ENCODE data around the gene TBC1D16.

The TBC1D16 gene

DNA sequence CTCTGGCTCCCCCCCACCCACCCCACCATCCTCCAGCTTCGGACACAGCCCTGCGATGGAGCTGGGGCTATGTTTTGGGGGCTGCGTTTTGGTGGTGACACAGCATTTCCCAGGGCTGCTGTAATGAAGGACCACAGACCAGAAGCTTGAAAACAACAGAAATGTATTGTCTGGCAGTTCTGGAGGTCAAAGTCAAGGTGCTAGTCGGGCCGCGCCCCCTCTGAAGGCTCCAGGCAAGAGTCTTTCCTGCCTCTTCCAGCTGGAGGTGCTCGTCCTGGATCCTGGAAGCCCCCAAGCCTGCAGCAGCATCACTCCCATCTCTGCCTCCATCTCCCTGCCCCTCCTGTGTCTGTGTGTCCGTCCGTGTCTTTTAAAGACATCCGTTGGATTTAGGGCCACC is 50.8 kb downstream of the TBC1D16 start:
- no peak overlapping the region for H3K27ac ChIP-seq (ENCODE audit: low read depth, low read length)
- no peaks in the 10 kb centered on the region for H3K36me3 ChIP-seq (ENCODE audit: control insufficient read depth, insufficient read depth, low read length)
- H3K4me1 ChIP-seq (ENCODE audit: control insufficient read depth, insufficient read depth, low read length), result peaks cover 8% of the 10 kb centered on the region
- no peaks in the 10 kb centered on the region for H3K27me3 ChIP-seq (ENCODE audit: control insufficient read depth, insufficient read depth, low read length)
- no peak overlapping the region for H3K9ac ChIP-seq (ENCODE audit: low read length)
- no peak overlapping the region for H3K4me3 ChIP-seq (ENCODE audit: low read length)

DNA sequence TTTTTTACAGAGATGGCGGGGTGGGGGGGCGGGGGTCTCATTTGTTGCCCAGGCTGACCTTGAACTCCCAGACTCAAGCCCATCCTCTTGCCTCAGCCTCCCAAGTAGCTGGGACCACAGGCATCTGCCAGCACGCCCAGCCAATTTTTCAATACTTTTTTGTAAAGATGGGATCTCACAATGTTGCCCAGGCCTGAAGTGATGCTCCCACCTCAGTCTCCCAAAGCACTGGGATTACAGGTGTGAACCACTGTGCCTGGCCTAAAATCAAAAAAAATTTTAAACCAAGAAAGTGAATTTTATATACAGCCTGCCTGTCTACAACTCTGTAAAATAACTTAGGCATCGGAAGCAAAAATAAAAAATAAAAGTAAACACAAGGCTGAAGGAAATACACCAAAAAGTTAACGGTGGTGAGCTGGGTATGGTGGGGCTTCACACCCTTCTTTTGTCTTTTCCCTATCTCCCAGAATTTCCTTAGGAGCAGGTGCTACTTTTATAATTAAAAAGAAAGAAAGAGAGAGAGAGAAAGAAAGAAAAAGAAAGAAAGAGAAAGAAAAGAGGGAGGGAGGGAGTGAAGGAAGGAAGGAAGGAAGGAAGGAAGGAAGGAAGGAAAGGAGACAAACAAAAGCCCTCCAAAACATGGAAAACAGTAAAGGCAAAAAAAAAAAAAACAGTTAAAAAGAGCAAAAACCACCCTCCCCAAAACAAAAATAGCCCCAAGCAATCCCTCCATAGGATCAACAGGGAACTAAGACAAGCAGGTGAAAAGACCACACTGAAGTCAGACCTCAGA is 51.4 kb downstream of the TBC1D16 start:
- Histone ChIP-seq H3K27me3 (ENCODE audit: control insufficient read depth, insufficient read depth, low read length) (no peaks in the 10 kb centered on the region), H3K9ac (ENCODE audit: low read length) (no peak overlapping the region), H3K4me1 (ENCODE audit: control insufficient read depth, insufficient read depth, low read length) (peaks cover 8% of the 10 kb centered on the region), H3K4me3 (ENCODE audit: low read length) (no peak overlapping the region), H3K27ac (ENCODE audit: low read depth, low read length) (no peak overlapping the region), H3K36me3 (ENCODE audit: control insufficient read depth, insufficient read depth, low read length) (no peaks in the 10 kb centered on the region)

DNA sequence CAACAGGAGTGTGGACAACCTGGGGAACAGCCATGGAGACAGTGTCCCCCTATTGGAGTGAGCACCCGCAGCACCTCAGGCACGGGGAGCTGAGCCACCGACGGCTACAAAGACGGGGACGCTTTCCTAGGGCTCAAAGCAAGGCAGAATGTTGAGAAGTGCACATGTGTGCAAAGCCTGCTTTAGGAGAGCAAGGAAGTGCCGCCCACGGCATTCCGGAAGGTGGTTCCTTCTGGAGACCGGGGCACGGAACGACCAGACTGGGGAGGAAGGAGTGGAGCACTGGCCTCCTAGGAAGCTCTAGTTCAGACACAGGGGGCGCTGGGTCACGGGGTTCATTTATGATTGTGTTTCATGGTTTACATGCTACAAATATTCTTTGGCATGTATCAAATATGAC is 52.2 kb downstream of the TBC1D16 start:
- H3K36me3 ChIP-seq (ENCODE audit: control insufficient read depth, insufficient read depth, low read length), result no peaks in the 10 kb centered on the region
- H3K4me3 ChIP-seq (ENCODE audit: low read length), result no peak overlapping the region
- no peak overlapping the region for H3K9ac ChIP-seq (ENCODE audit: low read length)
- no peak overlapping the region for H3K27ac ChIP-seq (ENCODE audit: low read depth, low read length)
- peaks cover 8% of the 10 kb centered on the region for H3K4me1 ChIP-seq (ENCODE audit: control insufficient read depth, insufficient read depth, low read length)
- H3K27me3 ChIP-seq (ENCODE audit: control insufficient read depth, insufficient read depth, low read length), result no peaks in the 10 kb centered on the region

DNA sequence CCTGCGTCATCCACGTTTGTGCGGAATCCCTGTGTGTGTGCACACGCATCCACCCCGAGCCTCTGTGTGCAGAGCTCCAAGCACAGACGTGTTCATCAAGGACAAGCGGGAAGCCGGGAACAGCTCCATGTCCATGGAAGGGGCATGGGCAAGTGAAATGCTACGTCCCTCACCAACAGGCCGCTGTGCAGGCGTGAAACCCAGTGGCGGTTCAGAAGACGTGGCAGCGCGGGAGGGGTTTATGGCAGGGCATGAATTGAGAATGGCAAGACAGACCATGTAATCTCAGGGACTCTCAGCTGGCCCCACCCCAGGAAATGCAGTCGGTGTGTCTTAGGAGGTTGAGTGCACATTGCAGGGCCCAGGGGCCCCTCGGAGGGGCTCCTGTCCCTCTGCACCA is 52.7 kb downstream of the TBC1D16 start:
- H3K9ac ChIP-seq (ENCODE audit: low read length), result no peak overlapping the region
- no peak overlapping the region for H3K4me3 ChIP-seq (ENCODE audit: low read length)
- no peaks in the 10 kb centered on the region for H3K27me3 ChIP-seq (ENCODE audit: control insufficient read depth, insufficient read depth, low read length)
- H3K36me3 ChIP-seq (ENCODE audit: control insufficient read depth, insufficient read depth, low read length), result no peaks in the 10 kb centered on the region
- peaks cover 8% of the 10 kb centered on the region for H3K4me1 ChIP-seq (ENCODE audit: control insufficient read depth, insufficient read depth, low read length)
- no peak overlapping the region for H3K27ac ChIP-seq (ENCODE audit: low read depth, low read length)

DNA sequence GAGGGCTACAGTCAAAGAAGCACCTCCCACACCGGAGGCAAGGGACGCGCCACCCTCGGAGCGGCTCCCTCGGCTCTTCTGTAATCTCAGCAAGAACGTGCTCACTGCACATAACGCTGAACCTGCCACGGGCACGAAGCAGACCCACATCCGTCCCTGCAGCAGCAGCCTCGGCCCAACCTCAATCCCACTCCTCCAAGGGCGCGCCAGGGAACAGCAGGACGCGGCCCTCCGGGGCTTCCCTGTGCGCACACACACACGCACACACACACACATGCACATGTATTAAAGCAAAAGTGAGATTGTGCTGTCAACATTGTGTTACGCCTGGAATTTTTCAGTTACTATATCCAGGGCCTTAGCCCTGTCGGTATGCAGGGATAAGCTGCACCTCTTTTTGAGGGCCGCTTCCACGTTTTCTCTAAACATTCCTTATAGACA is 54.0 kb downstream of the TBC1D16 start:
- no peak overlapping the region for H3K9ac ChIP-seq (ENCODE audit: low read length)
- H3K27me3 ChIP-seq (ENCODE audit: control insufficient read depth, insufficient read depth, low read length), result no peaks in the 10 kb centered on the region
- H3K4me1 ChIP-seq (ENCODE audit: control insufficient read depth, insufficient read depth, low read length), result peaks cover 6% of the 10 kb centered on the region
- peak overlapping the region; percentile 25 for H3K4me3 ChIP-seq (ENCODE audit: low read length)
- H3K36me3 ChIP-seq (ENCODE audit: control insufficient read depth, insufficient read depth, low read length), result no peaks in the 10 kb centered on the region
- H3K27ac ChIP-seq (ENCODE audit: low read depth, low read length), result peak overlapping the region; percentile 69

DNA sequence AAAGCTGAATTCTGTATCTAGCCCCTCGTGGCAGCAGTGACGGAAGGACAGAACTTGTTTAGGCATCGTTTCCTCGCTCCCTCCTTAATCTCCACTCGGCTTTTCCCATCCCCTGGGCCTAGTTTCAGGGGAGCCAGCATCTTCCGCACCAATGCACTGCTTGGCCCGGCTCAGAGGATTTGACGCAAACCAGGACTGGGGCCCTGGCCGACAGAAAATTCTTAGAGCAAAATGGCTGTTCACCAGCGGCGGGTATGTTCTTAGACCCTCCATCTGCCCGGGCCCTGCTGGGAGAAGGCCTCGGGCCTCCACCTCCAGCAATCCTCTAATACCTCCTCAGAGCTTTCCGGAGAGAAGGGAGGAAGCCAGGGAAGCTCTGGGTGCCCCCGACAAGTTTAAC is 54.6 kb downstream of the TBC1D16 start:
- Histone ChIP-seq H3K36me3 (ENCODE audit: control insufficient read depth, insufficient read depth, low read length) (no peaks in the 10 kb centered on the region), H3K4me3 (ENCODE audit: low read length) (peak overlapping the region; percentile 25), H3K27ac (ENCODE audit: low read depth, low read length) (peak overlapping the region; percentile 69), H3K9ac (ENCODE audit: low read length) (no peak overlapping the region), H3K27me3 (ENCODE audit: control insufficient read depth, insufficient read depth, low read length) (no peaks in the 10 kb centered on the region), H3K4me1 (ENCODE audit: control insufficient read depth, insufficient read depth, low read length) (peaks cover 6% of the 10 kb centered on the region)

DNA sequence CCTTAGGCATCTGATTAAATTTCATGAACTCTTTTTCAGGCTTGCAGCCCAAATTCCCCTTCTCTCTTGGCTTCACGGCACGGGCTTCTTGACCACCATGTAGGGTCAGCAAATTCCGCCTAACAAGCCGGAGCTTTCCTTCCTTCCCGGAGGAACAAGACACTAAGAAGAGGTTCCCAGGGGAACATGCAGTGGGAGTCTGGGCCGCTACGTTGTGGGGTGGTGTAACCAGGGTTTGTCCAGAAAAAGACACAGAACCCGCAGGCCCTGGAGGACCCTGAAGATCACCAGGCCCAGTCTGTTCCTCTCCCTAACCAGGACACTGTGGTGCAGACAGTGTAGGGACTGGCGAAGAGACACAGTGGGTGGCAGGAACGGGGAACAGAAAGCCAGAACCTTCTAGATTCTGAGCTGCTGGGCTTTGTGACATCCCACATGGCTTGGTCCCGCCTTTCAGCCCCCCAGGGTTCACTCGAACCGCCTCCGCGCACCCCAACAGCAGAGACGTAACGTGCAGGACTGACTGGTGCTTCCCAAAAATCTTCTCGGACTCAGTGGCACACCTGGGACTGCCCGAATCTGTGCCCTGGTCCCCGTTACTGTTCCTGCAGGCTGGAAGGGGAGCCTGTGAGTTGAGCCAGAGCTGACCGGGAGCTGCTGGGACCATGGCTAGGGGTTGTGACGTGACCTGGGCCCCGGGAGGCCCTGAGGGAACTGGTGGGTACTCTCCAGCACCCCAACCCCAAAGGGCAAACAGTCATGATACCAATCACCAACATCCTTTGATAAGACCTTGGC is 55.2 kb downstream of the TBC1D16 start:
- Histone ChIP-seq H3K9ac (ENCODE audit: low read length) (no peak overlapping the region), H3K36me3 (ENCODE audit: control insufficient read depth, insufficient read depth, low read length) (no peaks in the 10 kb centered on the region), H3K4me3 (ENCODE audit: low read length) (no peak overlapping the region), H3K4me1 (ENCODE audit: control insufficient read depth, insufficient read depth, low read length) (peaks cover 6% of the 10 kb centered on the region), H3K27me3 (ENCODE audit: control insufficient read depth, insufficient read depth, low read length) (no peaks in the 10 kb centered on the region), H3K27ac (ENCODE audit: low read depth, low read length) (peak overlapping the region; percentile 69)

DNA sequence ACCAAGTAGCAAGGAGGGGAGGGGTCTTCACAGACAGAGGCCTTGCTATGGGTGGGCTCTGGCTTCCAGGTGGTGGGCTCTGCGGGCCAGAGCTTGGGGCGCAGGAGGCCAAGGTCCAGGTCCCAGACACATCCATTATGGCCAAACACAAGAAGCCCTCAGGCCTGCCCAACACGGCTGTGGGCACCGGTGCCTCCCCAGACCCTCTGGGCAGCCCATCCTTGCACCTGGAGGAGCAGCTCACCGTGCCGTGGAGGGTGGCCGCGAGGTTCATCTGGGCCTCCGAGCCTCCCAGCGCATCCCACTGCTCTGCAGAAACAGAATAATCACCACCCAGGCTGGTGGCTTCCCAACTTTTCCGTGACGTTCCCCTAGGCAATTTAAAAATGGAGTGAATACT is 55.9 kb downstream of the TBC1D16 start:
- no peaks in the 10 kb centered on the region for H3K36me3 ChIP-seq (ENCODE audit: control insufficient read depth, insufficient read depth, low read length)
- H3K27me3 ChIP-seq (ENCODE audit: control insufficient read depth, insufficient read depth, low read length), result no peaks in the 10 kb centered on the region
- H3K27ac ChIP-seq (ENCODE audit: low read depth, low read length), result no peak overlapping the region
- H3K9ac ChIP-seq (ENCODE audit: low read length), result no peak overlapping the region
- peaks cover 6% of the 10 kb centered on the region for H3K4me1 ChIP-seq (ENCODE audit: control insufficient read depth, insufficient read depth, low read length)
- H3K4me3 ChIP-seq (ENCODE audit: low read length), result no peak overlapping the region

DNA sequence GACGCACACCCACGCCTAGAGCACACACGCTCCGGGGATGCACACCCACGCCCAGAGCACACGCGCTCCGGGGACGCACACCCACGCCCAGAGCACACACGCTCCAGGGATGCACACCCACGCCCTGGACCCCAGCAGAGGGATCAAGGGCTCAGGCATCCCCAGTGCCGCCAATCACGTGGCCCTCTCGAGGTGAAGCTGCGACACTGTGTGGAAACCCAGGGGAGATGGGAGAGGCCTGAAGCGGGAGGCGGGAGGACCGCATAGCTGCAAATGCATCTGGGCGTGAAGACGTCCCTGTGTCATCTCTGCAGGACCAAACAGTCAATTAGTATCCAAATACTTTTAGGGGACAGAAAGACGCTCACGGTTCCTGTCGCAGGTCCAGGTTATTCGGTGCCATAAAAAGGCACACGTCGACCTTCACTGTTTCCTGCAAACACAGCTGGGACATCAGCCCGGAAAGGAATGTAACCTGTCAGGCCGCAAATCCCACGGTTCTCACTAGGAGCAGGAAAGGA is 56.4 kb downstream of the TBC1D16 start:
- peaks cover 6% of the 10 kb centered on the region for H3K4me1 ChIP-seq (ENCODE audit: control insufficient read depth, insufficient read depth, low read length)
- H3K27ac ChIP-seq (ENCODE audit: low read depth, low read length), result no peak overlapping the region
- H3K4me3 ChIP-seq (ENCODE audit: low read length), result no peak overlapping the region
- H3K9ac ChIP-seq (ENCODE audit: low read length), result no peak overlapping the region
- H3K27me3 ChIP-seq (ENCODE audit: control insufficient read depth, insufficient read depth, low read length), result no peaks in the 10 kb centered on the region
- no peaks in the 10 kb centered on the region for H3K36me3 ChIP-seq (ENCODE audit: control insufficient read depth, insufficient read depth, low read length)

DNA sequence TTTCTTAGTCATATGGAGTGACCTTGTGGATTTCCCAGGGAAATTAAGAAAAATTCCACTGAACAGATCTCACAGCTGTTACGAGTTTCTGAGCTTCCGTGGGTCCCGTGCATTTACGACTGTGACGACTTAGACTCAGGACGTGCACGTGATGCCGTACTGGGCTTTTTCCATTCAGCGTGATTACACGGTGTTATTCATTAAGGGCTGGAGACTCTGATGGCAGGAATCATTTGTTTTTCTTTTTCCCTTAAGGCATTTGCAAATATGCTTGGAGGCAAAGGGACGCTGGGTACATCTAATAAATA is 57.2 kb downstream of the TBC1D16 start:
- peaks cover 6% of the 10 kb centered on the region for H3K4me1 ChIP-seq (ENCODE audit: control insufficient read depth, insufficient read depth, low read length)
- no peaks in the 10 kb centered on the region for H3K27me3 ChIP-seq (ENCODE audit: control insufficient read depth, insufficient read depth, low read length)
- H3K36me3 ChIP-seq (ENCODE audit: control insufficient read depth, insufficient read depth, low read length), result no peaks in the 10 kb centered on the region
- no peak overlapping the region for H3K27ac ChIP-seq (ENCODE audit: low read depth, low read length)
- no peak overlapping the region for H3K9ac ChIP-seq (ENCODE audit: low read length)
- H3K4me3 ChIP-seq (ENCODE audit: low read length), result no peak overlapping the region

DNA sequence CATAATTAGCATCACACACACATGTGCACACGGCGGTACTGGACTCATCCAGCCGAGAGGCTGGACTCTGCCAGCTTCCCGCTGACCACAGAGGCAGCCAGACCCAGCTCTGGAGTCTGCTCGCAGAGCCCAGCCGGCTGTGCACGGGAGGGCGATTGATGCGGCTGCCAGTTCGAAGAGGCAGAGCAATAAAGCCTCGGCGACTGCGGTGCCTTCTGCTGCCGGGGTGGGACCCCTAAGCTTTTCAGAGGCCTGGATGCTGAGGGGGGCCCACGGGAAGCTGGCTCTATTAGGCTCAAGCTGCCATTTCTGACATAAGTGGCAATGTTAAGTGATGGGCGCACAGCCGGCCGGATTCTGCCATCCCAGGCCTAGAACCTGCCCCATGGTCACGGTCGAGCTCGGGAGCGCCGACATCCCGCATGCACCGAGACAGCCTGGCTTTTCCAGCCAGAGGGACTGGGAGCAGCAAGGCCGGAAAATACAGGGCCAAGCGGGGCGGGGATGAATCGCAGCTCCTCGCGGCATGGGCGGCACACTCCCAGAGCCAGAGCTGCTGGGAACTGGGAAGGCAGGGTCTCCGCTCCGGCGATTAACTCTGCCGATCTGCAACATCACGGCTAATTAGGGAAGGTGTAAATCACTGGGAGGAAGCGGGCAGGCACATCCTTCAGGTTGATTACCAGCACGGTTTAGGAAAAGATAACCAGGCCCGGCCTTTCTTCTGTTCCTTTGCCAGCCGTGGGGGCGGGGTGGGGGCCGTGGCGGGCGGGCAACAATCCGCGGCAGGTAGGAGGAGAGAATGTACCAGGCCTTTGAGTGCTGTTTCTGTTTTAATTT is 57.7 kb downstream of the TBC1D16 start:
- H3K4me1 ChIP-seq (ENCODE audit: control insufficient read depth, insufficient read depth, low read length), result peaks cover 6% of the 10 kb centered on the region
- H3K27ac ChIP-seq (ENCODE audit: low read depth, low read length), result peak overlapping the region; percentile 24
- no peak overlapping the region for H3K4me3 ChIP-seq (ENCODE audit: low read length)
- no peaks in the 10 kb centered on the region for H3K27me3 ChIP-seq (ENCODE audit: control insufficient read depth, insufficient read depth, low read length)
- H3K9ac ChIP-seq (ENCODE audit: low read length), result no peak overlapping the region
- H3K36me3 ChIP-seq (ENCODE audit: control insufficient read depth, insufficient read depth, low read length), result no peaks in the 10 kb centered on the region

DNA sequence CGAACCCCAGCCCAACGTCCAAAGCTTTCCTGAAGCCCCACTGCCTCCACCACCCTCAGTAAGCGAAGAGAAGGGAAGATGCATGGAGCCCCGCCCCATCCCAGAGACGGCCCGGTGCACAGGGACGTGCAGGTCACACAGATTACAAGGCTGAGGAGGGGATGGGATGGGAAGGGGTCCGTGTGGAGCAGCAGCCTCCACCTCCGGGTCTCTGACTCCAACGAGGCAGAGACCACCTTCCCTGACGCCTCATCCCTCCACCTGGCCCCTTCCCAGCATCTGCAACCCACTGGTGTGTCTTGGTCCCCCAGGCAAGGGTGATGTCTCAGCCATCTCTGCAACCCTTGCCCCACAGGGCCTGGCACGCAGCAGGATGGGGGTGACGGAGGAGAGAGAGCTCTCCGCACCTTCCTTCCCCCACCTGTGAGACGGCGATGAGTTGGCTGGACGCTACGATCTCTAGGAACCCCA is 58.5 kb downstream of the TBC1D16 start:
- H3K36me3 ChIP-seq (ENCODE audit: control insufficient read depth, insufficient read depth, low read length), result no peaks in the 10 kb centered on the region
- H3K27ac ChIP-seq (ENCODE audit: low read depth, low read length), result no peak overlapping the region
- no peaks in the 10 kb centered on the region for H3K27me3 ChIP-seq (ENCODE audit: control insufficient read depth, insufficient read depth, low read length)
- no peak overlapping the region for H3K9ac ChIP-seq (ENCODE audit: low read length)
- H3K4me1 ChIP-seq (ENCODE audit: control insufficient read depth, insufficient read depth, low read length), result peaks cover 6% of the 10 kb centered on the region
- H3K4me3 ChIP-seq (ENCODE audit: low read length), result no peak overlapping the region
